A673 (cell line): Measurements from ENCODE around the gene ZNF560. TPM values are rescaled to one million over a fixed set of nuclear protein-coding genes. Genes with fewer than 3 reads are reported as not detected.
A peak's percentile ranks its signal among the peaks of the same experiment; 100 is the strongest.

Experiments
- BruUV-seq: library from RNA; stranded (reverse); fragments of 400-500 nt; replicated peaks from 2 replicates; lab custom pipeline; 2021; lab: Mats Ljungman, UMichigan
- CTCF ChIA-PET: fragments of 300-600 bp; sonication (Branson Sonifier 250); formaldehyde crosslinking; loops from one replicate; lab custom pipeline; 2022; ENCODE audit warnings: antibody characterized with exemption; lab: Charles Lee
- POLR2A ChIA-PET: fragments of 300-600 bp; sonication (Branson Sonifier 250); formaldehyde crosslinking; loops from one replicate; lab custom pipeline; 2022; ENCODE audit warnings: antibody characterized with exemption; ENCODE audit not compliant: low non-redundant PET; lab: Charles Lee
- DNase-seq: peaks from one replicate; pipeline ENCODE4 v3.0.0-alpha.2; 2015; ENCODE audit warnings: low spot score
- H3K27ac ChIP-seq: fragments of 200-600 bp; sonication (generic); 2 replicates; pipeline ENCODE4 v1.5.1; 2016; ENCODE audit warnings: mixed run types, low read depth, mild to moderate bottlenecking, mixed read lengths, antibody characterized with exemption, low read length; ENCODE audit not compliant: poor library complexity, severe bottlenecking
- H3K27me3 ChIP-seq: fragments of 200-600 bp; sonication (generic); replicated peaks from 2 replicates; pipeline ENCODE4 v1.6.1; 2017; ENCODE audit warnings: mixed run types, low read depth, mild to moderate bottlenecking, mixed read lengths, antibody characterized with exemption, low read length; ENCODE audit not compliant: insufficient read depth, poor library complexity
- H3K36me3 ChIP-seq: fragments of 200-600 bp; sonication (generic); 2 replicates; pipeline ENCODE4 v1.6.1; 2016; ENCODE audit warnings: mixed run types, mild to moderate bottlenecking, mixed read lengths, antibody characterized with exemption, low read length; ENCODE audit not compliant: insufficient read depth, poor library complexity, severe bottlenecking
- H3K4me1 ChIP-seq: fragments of 200-600 bp; sonication (generic); 2 replicates; pipeline ENCODE4 v1.6.1; 2017; ENCODE audit warnings: mixed run types, mild to moderate bottlenecking, mixed read lengths, antibody characterized with exemption, low read length; ENCODE audit not compliant: insufficient read depth, poor library complexity, severe bottlenecking
- H3K4me3 ChIP-seq: fragments of 200-600 bp; sonication (generic); 2 replicates; pipeline ENCODE4 v1.5.1; 2016; ENCODE audit warnings: low read depth, mixed run types, mild to moderate bottlenecking, mixed read lengths, low read length; ENCODE audit not compliant: poor library complexity, severe bottlenecking
- H3K9me3 ChIP-seq: fragments of 200-600 bp; sonication (generic); 2 replicates; pipeline ENCODE4 v1.6.1; 2016; ENCODE audit warnings: mixed run types, low read depth, mild to moderate bottlenecking, mixed read lengths, antibody characterized with exemption, low read length; ENCODE audit not compliant: poor library complexity, severe bottlenecking
- CTCF ChIP-seq: fragments of 300-800, 200-600 bp; sonication (generic); conservative IDR thresholded peaks from 2 replicates; pipeline ENCODE4 v1.5.1; 2017; ENCODE audit warnings: low read depth, mild to moderate bottlenecking, antibody characterized with exemption, low read length, moderate library complexity, mixed read lengths
- EZH2 ChIP-seq: fragments of 200-600 bp; sonication (generic); IDR thresholded peaks from 2 replicates; pipeline ENCODE4 v1.6.1; 2017; ENCODE audit warnings: borderline replicate concordance, low read depth, mild to moderate bottlenecking, mixed read lengths, antibody characterized with exemption, low read length; ENCODE audit not compliant: poor library complexity, severe bottlenecking
- intact Hi-C: fragments of 100-400 bp; cut with micrococcal nuclease; formaldehyde crosslinking; loops from one replicate; pipeline ENCODE4 v1.10.0; 2022; ENCODE audit not compliant: unreplicated experiment
- total RNA-seq: library from RNA; stranded (reverse); gene quantifications from 2 replicates; pipeline ENCODE4 v1.2.3, GENCODE V29; 2021

Gene ZNF560
- total RNA-seq, 1 experiment from 2014 or later, result 8.0 TPM

- intact Hi-C loops, result no loop called here
- no peak for TF ChIP-seq EZH2
- peak; percentile 61 for TF ChIP-seq CTCF
- Histone ChIP-seq H3K4me3 (peak within 1 kb of the TSS; percentile 77), H3K27ac (peak within 1 kb of the TSS; percentile 93), H3K9me3 (no peaks in the 10 kb centered on the region), H3K27me3 (no peaks in the 10 kb centered on the region), H3K36me3 (peaks cover 9% of the 10 kb centered on the region), H3K4me1 (peaks cover 6% of the 10 kb centered on the region)
- ChIA-PET CTCF (interaction anchor here (0.6 to 0.9 kb wide), 4 partner anchors 109 to 241 kb away, joined by 3 to 7 read pairs (median 4); no protein-coding TSS in a partner anchor), POLR2A (interaction anchor here (0.6 kb wide), 1 partner anchor 62 kb away, joined by 4 read pairs; no protein-coding TSS in a partner anchor)
- DNase-seq, result peak; percentile 95
- TSS peak; percentile 71 for BruUV-seq
Measured at GRCh38 chr19:9435279-9436268, 62.8 kb downstream of the ZNF560 start, which contains the start of gene ZNF266. TSS of gene ZNF266 (minus strand) at chr19:9435573. CDS start at chr19:9420089, 15,484 bp downstream.

GRCh38 chr19:9431475-9431874 is 66.9 kb downstream of the ZNF560 start:
- H3K4me3 ChIP-seq, result no peak overlapping the region
- H3K27me3 ChIP-seq, result no peaks in the 10 kb centered on the region
- peaks cover 6% of the 10 kb centered on the region for H3K4me1 ChIP-seq
- intact Hi-C loops, result no loop called here
- ChIA-PET POLR2A (no interaction called here), CTCF (interaction anchor here (0.6 to 0.7 kb wide), 2 partner anchors 226 to 458 kb away, joined by 3 to 4 read pairs; no protein-coding TSS in a partner anchor)
- peaks cover 9% of the 10 kb centered on the region for H3K36me3 ChIP-seq
- peak; percentile 56 for DNase-seq
- no peaks in the 10 kb centered on the region for H3K9me3 ChIP-seq
- no peak overlapping the region for H3K27ac ChIP-seq
- TF ChIP-seq CTCF, result peak; percentile 68
- TF ChIP-seq EZH2, result no peak
- BruUV-seq, result no TSS peak

- intact Hi-C loops, result no loop called here
- no peak overlapping the region for H3K4me3 ChIP-seq
- CTCF ChIA-PET, result interaction anchor here (1.2 kb wide), 1 partner anchor 225 kb away, joined by 5 read pairs; no protein-coding TSS in a partner anchor
- POLR2A ChIA-PET, result no interaction called here
- H3K27me3 ChIP-seq, result no peaks in the 10 kb centered on the region
- BruUV-seq, result no TSS peak
- H3K27ac ChIP-seq, result no peak overlapping the region
- H3K4me1 ChIP-seq, result peaks cover 6% of the 10 kb centered on the region
- H3K36me3 ChIP-seq, result peaks cover 9% of the 10 kb centered on the region
- no peaks in the 10 kb centered on the region for H3K9me3 ChIP-seq
- no peak for DNase-seq
- TF ChIP-seq CTCF (no peak), EZH2 (no peak)
Measured at GRCh38 chr19:9430444-9430843, 68.0 kb downstream of the ZNF560 start.
